Measurements from ENCODE around the gene HOXC5. TPM values are rescaled to one million over a fixed set of nuclear protein-coding genes. Genes with fewer than 3 reads are reported as not detected.
A peak's percentile ranks its signal among the peaks of the same experiment; 100 is the strongest.

The HOXC5 gene
- total RNA-seq, 4 donors from 2014 or later = 0.31 to 3.3 (median 1.3) TPM; not detected in 1

DNA sequence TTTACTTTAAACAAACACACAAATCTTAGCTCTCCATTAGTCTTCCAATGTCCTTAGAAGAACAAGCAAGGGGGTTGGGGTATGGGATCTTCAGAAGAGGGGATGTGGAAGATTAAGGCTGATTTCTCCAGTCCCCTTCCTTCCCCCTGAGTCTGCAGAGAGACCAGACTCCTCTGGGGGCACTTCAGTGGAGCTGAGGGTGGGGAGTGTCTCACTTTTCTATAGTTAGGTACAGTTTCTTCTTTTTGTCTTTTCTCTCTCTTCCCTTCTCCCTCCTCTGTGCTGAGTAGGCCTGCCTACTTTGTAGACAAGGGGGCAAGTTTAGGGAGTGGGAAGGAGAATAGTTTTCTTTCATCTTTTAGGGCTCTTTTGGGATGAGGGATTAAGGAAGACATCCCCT lies 23.3 kb downstream of the HOXC5 start:
- Histone ChIP-seq H3K36me3 (no peaks in the 10 kb centered on the region), H3K27ac (peak overlapping the region in 1 of 4 donors; percentile 41), H3K27me3 (peaks cover 4% of the 10 kb centered on the region), H3K9me3 (no peaks in the 10 kb centered on the region), H3K4me3 (peak overlapping the region in 1 of 2 donors; percentile 78), H3K4me1 (peaks cover 0 to 54% (median 6%) of the 10 kb centered on the region in 3 donors)
- TF ChIP-seq, protein P1, sequence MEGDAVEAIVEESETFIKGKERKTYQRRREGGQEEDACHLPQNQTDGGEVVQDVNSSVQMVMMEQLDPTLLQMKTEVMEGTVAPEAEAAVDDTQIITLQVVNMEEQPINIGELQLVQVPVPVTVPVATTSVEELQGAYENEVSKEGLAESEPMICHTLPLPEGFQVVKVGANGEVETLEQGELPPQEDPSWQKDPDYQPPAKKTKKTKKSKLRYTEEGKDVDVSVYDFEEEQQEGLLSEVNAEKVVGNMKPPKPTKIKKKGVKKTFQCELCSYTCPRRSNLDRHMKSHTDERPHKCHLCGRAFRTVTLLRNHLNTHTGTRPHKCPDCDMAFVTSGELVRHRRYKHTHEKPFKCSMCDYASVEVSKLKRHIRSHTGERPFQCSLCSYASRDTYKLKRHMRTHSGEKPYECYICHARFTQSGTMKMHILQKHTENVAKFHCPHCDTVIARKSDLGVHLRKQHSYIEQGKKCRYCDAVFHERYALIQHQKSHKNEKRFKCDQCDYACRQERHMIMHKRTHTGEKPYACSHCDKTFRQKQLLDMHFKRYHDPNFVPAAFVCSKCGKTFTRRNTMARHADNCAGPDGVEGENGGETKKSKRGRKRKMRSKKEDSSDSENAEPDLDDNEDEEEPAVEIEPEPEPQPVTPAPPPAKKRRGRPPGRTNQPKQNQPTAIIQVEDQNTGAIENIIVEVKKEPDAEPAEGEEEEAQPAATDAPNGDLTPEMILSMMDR (IDR thresholded peaks at IDR 0.05) = no peak
- no peak for TF ChIP-seq POLR2A (IDR thresholded peaks at IDR 0.05)
- TF ChIP-seq POLR2AphosphoS5 (IDR thresholded peaks at IDR 0.05) = no peak
- no peak for TF ChIP-seq EP300 (IDR thresholded peaks at IDR 0.05)
- no peak for ATAC-seq

DNA sequence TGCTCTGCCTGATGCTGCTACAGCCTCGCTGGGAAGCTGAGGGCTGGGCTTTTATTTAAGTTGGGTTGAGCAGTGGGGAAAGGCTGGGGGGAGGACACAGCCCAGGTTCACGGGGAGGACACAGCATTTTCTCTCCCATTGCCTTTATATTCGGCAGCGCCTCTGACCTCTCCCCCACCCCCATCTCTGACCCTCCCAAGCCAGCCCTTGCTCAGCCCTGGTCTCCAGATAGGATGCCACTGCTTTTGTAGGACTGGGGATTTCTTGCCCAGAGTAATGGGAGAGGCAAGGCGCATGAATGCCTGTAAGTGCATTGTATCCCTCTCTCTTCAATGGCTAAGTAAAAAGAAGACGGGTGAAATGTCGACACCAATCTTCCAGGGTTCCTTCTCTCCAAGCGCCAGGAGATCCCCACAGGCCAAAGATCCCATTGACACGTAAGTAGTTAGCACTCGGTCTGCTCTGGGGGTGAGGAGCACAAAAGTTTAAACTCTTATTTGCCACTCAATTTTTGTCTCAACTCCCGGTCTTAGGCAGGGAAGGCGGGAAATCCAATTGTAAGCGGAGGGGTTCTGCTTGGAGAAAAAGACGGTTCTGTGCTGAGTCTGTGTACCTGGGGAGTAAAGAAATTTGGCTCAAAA lies 25.4 kb downstream of the HOXC5 start:
- TF ChIP-seq POLR2A (IDR thresholded peaks at IDR 0.05) (no peak), EP300 (IDR thresholded peaks at IDR 0.05) (no peak), POLR2AphosphoS5 (IDR thresholded peaks at IDR 0.05) (no peak)
- TF ChIP-seq, protein P1 (IDR thresholded peaks at IDR 0.05) = no peak
- H3K27ac ChIP-seq = peak overlapping the region in 1 of 4 donors; percentile 2

DNA sequence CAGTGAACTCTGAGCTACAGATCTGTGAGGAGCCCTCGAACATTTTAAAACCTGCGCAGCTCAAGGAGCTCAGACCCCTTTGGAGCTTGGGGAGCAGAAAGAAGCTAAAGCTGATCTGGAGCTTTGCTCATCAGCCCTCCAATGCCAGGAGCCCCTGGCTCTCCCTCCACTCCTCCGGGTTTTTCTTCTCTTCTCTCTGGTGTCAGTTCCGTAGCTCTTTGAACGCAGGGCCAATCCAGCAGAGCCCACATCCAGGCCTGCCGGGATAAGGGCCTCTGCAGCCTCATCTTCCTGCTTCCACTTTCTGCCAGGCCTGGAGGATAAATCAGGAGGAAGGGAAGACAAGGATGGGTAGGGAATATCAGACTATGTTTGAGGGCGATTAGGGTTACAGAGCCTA lies 26.8 kb downstream of the HOXC5 start:
- no peak overlapping the region for H3K4me3 ChIP-seq
- H3K9me3 ChIP-seq = no peaks in the 10 kb centered on the region
- 59 to 60% methylated on average over 1 to 4 of the region's 7 CpGs for WGBS, 2 donors (ENCODE audit: low coverage in 1 of 2)
- peaks cover 8% of the 10 kb centered on the region for H3K27me3 ChIP-seq
- TF ChIP-seq, protein P1 (IDR thresholded peaks at IDR 0.05) = no peak
- no peak for TF ChIP-seq POLR2A (IDR thresholded peaks at IDR 0.05)
- no peak for TF ChIP-seq EP300 (IDR thresholded peaks at IDR 0.05)
- no peak for TF ChIP-seq POLR2AphosphoS5 (IDR thresholded peaks at IDR 0.05)
- peaks cover 0 to 28% (median 0%) of the 10 kb centered on the region in 3 donors for H3K4me1 ChIP-seq
- H3K27ac ChIP-seq = peak overlapping the region in 2 of 4 donors; percentile 7 to 35
- ATAC-seq = no peak
- no peaks in the 10 kb centered on the region for H3K36me3 ChIP-seq

More for the DNA sequence above, 25.4 kb downstream of the HOXC5 start:
- WGBS, 2 donors (ENCODE audit: low coverage in 1 of 2) = 67 to 69% methylated on average over 7 to 9 of the region's 14 CpGs
- H3K4me1 ChIP-seq = peaks cover 0 to 35% (median 0%) of the 10 kb centered on the region in 3 donors
- ATAC-seq = no peak
- no peaks in the 10 kb centered on the region for H3K36me3 ChIP-seq
- H3K27me3 ChIP-seq = peaks cover 8% of the 10 kb centered on the region
- no peaks in the 10 kb centered on the region for H3K9me3 ChIP-seq
- no peak overlapping the region for H3K4me3 ChIP-seq

DNA sequence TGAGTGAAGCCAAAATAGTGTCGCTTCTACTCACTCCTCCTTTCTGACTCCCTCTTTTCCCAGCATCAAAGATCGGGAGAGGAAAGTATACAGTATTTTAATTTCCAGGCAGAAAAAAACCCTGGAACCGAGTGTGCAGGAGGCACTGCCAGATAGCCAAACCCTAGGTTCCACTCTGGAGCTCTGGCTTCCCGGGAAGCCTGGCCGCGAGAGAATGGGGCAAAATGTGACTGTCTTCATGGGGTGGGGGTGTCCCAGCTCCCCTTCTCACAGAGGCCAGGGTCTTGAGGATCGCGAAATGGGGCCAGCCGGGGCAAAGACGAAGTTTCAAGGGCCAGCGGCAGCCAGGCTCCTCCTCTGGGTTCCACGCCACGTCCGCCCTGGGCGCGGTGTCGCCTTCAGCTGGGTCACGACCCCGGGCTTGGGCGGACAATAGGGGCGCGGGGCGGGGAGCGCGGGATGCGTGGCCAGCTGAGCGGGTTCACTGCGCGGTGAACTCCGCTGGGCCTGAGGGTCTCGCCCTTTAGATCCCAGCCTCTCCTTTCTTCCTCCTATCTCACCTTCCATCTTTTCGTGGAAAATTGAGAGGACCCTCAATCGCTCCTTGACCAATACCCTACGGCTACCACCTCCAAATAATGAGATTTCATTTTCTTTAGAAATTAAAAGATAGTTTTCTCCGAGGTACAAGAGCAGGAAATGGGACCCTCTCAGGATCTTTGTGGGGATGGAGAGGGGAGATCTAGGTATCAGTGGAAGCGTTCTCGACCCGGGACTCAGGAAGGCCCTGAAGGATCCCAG lies 27.5 kb downstream of the HOXC5 start:
- 70 to 86% methylated on average over 7 to 20 of the region's 38 CpGs for WGBS, 2 donors (ENCODE audit: low coverage in 1 of 2)
- Histone ChIP-seq H3K9me3 (no peaks in the 10 kb centered on the region), H3K36me3 (no peaks in the 10 kb centered on the region), H3K27ac (peak overlapping the region in 2 of 4 donors; percentile 7 to 35), H3K4me3 (no peak overlapping the region), H3K4me1 (peaks cover 0 to 21% (median 0%) of the 10 kb centered on the region in 3 donors), H3K27me3 (peaks cover 8% of the 10 kb centered on the region)
- no peak for TF ChIP-seq POLR2A (IDR thresholded peaks at IDR 0.05)
- no peak for TF ChIP-seq EP300 (IDR thresholded peaks at IDR 0.05)
- ATAC-seq = no peak

DNA sequence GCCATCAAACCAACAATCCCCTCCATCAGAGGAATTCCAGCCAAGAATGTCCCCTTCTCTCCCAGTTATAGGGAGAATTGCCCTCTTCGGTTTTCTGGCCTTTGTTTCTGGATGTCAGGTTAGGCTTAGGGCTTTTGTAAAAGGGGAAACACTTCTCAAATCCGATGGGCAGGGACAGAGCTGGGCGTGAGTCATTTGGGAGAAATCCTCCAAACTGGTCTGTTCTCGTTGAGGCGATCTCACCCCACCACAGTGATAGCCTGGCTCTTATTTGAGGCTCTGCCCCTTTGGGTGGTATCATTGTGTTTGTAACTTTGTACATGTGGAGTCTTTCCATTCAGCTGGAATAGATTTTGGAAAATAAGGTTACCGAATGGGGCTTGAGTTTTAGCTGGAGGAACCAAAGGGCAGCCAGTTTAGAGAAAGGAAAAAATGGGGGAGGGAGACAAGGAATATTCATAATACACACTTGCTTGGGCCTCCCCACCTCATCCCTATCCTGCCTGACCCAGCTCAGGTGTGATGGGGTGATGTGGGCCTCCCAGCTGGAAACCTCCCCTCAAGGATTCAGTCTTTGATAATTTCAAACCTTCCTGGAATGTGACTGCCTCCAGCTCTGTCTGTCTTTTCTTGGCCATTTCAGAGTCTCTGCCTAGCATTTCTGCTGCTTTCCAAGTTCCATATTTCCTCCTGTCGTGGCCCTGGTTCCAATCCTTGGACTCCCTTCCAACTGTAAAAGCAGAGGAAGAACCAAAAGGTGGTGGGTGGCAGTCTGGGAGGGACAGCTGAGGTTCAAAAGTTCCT lies 28.3 kb downstream of the HOXC5 start:
- ATAC-seq = no peak
- peaks cover 0 to 13% (median 0%) of the 10 kb centered on the region in 3 donors for H3K4me1 ChIP-seq
- H3K27ac ChIP-seq = no peak overlapping the region
- TF ChIP-seq POLR2A (IDR thresholded peaks at IDR 0.05) (no peak), POLR2AphosphoS5 (IDR thresholded peaks at IDR 0.05) (no peak), EP300 (IDR thresholded peaks at IDR 0.05) (no peak)
- TF ChIP-seq, protein P1 (IDR thresholded peaks at IDR 0.05) = no peak
- H3K36me3 ChIP-seq = no peaks in the 10 kb centered on the region
- H3K4me3 ChIP-seq = no peak overlapping the region
- WGBS, 2 donors (ENCODE audit: low coverage in 1 of 2) = 74 to 94% methylated on average over 3 of the region's 7 CpGs
- H3K27me3 ChIP-seq = peaks cover 8% of the 10 kb centered on the region
- H3K9me3 ChIP-seq = no peaks in the 10 kb centered on the region
